HG03342 (cell line): Measurements from ENCODE around the gene NRF1.
"Not testable (repeated sequence)": the region's sequence is repeated elsewhere in the genome, so short reads cannot be mapped to it uniquely, and the experiment has no call there.

Source experiments
- ATAC-seq: cut with Tn5 transposase; IDR thresholded peaks from one replicate; pipeline ENCODE4 v1.9.1; 2021; ENCODE audit warnings: mild to moderate bottlenecking, moderate library complexity; ENCODE audit not compliant: unreplicated experiment

NRF1 gene

DNA sequence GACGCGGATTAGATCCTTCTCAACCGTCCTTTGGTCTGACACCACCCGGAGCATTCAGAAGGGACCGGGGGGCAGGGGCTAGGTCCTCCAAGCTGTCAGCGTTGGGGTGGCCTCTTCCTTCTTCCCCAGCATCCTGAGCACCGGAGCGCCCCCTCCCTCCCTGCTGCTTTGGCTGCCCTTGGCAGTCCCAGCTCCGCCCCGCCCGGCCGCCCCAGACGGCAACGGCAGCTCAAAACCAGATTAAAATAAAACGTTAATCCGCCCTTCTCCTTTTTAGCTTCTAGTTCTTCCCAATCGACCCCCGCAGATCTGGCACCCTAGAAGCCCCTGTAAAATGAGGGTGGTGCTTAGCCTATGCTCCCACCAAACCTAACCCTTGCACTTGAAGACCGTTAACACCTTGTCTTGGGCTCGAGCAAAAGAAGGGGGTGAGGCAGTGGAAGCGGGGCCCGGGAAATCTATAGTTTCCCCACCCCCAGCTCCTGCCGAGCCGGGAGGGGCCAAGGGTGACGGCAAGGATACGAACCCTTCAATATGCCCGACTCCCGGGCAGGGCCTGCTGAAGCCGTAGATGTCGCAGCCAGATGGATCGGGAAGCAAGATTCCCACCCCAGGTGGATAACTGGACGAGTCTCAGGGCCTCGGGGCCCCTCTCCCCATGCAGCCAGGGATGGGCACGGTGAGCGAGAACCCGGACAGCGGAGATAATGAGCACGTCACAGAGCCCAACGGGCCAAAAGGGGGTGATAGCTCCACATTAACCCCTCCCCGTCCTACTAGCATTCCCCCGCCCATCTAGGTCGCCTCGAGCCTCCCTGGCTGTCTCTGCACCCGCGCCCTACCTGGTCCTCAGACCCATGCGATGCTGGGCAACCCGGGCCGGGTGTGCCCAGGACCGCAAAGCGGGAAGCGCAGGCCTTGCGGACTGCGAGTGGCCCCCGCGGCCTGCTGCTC is 169.7 kb downstream of the NRF1 start:
- no peak for ATAC-seq

DNA sequence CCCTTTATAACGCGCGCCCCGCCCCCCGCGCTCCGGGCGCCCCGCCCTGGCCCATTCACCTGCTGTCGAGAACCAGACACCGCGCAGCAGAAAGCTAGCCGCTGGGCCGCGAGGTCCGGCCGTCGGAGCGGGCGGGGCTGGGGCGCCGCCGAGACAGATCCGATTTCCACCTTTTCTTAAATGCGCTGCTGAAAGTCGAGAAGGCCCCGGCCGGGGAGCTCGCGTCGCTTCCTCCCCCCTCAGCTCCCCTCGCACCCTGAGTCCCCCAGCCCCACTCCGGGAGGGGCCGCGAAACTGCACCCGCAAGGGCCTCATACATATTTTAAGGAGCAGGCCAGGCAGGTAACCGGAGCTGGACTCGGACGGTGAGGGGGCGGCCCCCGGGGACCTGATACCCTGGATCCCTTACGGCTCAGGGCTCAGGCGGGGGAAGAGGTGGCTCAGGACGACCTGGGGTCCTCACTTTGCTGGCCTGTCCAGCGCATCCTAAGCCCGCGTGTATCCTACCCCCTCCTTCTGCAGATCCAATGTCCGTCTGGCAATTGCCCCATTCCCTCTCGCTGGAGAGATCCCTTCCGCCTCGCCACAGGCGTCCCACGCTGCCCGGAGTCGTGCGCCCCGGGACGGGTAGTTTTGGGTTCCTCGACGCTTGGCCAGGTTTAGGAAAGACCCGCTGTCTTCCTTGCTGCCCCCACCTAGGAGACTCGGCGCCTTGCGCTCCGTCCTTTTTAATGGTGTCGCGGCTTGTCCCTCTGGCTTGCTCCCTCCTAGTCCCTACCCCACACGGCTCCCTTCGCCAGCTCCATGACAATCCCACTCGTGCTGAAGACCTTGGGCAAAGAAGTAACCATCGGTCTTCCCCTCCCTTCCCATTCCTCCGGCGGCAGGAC is 170.7 kb downstream of the NRF1 start:
- no peak for ATAC-seq

DNA sequence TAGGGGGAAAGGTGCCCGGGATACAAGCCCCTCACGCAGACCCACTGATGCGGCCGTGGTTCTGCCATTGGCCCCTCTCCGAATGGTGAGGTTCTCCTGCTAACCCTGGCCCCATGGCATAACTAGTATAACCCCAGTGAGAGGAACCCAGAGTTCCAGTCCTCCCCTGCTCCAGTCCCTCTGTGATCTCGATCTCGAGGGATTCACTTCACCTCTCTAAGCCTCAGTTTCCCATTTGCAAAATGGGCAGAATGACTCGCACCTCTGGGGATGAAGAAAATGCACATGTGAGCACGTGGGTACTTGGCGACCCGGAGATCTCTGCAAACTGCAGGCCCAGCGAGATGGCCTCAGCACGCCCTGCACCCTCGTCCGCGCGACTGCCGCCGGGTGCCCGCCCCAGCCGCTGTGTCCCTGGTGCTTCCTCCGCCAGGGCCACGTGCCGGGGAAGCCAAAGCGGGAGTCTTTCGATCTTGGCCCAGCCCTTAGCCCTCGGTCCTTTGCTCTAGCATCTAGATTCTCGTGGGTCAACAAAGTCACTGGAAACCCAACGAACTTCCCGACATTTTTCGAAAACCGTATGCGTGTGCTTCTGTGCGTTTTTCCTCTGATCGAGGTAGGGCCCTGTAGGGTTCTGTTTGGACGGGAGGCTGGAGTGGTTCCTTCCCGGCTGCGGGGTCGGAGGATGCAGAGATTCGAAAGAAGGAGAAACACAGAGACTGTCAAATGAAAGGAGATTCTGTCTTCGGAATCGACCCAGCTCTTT is 171.5 kb downstream of the NRF1 start:
- ATAC-seq: no peak

DNA sequence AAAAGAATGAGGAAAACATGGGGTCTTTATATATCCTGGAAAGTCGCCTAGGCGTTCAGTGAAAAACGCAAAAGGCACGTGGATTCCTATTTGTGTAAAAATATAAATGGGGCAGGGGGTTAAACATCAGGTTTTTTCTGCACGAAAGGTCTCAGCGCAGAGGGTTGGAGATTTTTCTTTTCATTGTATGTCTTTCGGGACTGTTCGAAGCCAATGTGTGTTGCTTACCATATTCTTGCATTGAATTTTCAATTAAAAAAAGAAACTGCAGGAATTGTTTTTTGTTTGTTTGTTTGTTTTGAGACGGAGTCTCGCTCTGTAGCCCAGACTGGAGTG is 172.0 kb downstream of the NRF1 start:
- no peak for ATAC-seq

DNA sequence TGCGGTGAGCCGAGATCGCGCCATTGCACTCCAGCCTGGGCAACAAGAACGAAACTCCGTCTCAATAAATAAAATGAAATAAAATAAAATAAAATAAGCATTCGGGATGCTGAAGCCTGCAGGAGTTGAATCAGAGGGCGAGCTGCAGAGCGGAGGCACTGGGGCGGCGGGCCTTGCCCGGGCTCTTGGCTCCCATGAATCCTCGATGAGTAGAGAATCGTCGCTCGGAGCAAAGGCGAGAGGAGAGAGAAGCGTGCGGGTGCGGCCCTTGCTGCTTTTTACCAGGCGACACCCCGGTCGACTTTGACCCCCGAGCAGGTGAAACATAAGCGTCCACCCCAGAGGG is 172.9 kb downstream of the NRF1 start:
- no peak for ATAC-seq

DNA sequence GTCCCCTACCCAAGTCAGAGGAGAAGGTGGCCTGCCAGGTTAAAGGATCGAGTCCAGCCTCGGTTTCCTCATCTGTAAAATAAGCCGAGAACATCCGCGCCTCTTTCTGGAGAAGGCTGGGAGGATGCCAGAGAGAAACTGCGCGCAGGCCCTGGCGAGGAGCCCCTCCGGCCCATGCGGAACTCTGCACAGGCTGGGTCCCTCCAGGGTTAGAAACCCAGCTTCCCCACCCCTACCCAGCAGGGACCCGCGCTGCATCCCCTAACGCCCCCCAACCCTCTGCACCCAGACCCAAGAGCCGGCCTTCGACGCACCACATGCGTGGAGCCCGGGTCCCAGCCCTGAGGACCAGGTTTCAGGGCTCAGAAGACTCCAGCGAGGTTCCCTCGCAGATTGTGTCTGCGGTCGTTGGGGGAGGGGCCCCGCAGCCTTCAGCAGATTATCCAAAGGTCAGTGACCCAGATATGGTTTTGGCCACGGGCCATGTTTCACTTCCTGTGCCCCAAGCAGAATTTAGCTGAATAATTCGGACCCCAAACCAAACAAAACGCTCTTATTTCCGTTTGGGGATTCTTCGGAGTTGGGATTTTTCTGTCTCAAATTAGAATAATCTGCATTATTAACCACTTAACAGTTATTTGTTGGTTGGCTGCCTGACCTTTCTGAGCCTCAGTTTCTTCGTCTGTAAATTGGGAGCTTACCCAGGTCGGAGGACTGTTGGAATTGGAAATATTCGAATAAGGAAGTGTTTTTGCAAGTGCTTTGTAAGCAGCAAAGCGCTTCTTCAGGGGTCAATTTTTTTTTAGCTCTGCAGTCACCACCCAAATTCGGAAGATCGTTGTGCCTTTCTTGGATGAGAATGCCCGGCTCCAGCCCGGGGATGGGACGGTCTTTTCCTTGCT is 173.5 kb downstream of the NRF1 start:
- ATAC-seq: no peak

DNA sequence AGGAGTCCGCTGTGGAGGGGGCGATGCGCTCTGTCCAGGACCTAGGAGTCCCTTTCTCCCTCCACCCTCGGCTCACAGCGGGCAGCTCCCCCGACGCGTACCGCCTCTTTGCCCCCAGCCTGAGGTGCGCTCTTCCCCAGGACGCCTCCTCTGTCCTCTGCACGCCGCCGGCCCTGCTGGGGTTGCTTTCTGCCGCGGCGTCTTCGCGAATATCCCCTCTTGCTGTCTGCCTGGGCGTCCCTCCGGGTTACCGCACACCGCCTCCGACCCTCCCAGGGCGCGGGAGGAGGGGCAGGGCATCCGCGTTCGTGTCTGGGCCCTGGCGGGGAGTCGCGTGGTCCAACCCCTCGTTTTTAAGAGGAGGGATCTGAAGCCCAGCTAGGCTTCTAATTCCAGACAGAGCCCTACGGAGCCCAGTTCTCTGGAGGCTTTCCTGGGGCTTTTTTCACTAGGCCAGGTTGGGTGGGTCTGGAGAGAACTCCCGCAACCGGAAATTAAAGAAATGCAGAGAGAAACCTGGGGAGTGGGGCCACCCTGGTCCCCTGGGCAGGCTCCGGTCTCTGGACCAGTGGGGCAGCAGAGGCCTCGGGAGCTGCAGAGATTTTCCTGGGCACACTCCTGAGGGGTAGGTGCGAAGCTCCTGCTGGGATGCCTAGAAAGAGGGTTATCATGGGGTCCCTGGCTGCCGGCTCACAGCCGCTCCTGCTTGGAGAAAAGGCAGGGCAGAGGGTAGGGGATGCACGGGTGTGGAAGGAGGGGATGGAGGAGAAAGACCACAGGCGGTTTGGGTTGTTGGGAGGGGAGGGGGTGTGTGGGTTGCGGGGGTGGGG is 174.4 kb downstream of the NRF1 start:
- no peak for ATAC-seq

DNA sequence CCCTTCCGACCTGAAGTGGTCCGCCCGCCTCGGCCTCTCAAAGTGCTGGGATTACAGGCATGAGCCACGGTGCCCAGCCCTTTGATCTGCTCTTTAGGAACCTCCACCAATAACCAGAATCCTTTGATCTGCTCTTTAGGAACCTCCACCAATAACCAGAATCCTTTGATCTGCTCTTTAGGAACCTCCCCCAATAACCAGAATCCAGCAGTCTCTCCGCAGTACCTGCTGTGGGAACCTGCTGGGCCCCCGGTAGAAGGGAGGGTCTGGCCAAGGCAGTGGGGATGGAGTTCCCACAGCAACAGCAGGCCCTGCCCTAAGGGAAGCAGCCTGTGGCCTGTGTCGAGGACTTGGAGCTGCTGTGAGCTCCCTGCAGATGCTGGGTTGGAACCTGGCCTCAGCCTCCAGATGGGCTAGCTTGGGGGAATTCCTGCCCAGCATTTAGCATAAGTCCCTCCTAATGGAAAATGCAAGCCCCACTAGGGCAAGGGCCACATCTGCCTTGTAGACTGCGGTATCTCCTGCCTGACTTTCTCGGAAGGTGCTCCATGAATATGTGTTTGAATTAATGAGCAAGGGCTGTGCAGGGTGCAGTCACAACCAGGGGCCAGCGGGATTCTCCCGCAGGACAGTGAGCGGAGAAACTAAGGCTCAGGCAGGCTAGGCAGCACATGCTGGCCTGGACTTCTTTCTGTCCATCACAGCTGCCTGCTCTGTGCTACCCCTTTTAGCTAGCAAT is 175.5 kb downstream of the NRF1 start:
- ATAC-seq: no peak

DNA sequence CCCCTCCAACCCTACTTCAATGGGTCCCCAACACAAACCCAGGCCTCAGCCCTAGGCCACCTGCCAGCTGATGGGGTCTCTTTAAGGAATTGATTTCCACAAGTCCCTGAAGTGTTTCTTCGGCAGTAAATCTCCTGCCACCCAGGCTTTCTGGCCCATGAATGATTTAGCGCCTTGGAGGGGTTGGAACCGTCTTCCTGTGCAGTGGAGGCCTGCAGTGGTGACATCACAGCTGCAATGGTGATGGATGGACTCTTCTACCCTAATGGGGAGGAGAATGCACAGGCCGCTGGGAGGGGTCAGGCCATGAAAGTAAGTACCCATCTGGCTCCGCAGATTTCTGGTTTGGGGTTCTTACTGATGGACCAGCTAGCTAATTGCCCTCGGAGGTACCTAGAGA is 177.5 kb downstream of the NRF1 start:
- no peak for ATAC-seq

DNA sequence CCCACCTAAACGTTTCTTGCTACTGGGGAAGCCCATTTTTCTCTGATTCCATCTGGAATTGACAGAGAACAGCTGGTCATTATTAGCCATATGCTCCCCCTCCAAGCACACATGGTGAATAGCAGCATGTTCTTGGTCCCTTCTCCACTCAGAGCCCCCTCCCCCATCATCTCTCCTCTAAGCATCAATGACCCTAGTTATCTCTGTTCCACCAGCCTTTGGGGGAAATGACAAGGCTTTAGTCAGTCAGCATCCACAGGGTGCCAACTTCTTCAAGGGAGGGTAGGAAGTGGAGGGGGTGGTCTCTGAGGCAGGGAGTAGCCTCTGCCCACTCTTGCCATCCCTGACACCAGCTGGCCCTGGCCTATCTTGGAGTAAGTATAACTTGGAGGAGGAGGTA is 178.1 kb downstream of the NRF1 start:
- ATAC-seq: no peak

DNA sequence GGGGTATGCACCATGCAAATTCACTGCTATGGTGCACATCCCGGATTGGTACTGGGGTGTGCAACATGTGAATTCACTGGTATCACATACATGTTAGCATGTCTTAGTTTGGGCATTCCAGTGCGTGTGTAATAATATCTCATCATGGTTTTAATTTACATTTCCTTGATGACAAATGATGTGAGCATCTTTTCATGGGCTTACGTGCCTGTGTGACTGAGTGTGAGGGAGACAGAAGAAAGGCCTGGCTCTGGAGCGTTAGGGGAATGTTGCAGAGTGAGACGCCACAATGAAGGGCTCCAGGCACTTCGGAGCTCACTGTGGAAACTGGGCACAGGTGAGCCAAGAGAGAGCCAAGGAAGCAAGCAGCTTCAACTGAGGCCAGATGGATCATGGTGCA is 178.6 kb downstream of the NRF1 start:
- ATAC-seq: no peak

DNA sequence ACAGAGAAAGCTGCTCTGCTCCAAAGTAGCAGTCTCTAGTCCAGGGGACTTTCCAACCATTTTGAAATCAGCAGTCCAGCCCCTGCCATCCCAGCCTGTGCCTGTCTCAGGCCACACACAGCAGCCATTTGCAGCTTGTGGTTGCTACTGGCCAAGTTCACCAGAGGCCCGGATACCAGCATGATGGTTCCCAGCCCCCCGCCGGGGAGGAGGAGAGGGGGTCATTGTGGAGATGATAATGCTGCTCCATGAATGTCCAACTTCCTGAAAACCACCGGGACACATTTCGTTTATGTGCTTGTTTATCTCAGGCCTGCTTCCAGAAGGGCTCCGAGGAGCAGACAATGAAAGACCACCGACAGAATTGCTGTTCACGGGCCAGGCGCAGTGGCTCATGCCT is 181.2 kb downstream of the NRF1 start:
- ATAC-seq: no peak

DNA sequence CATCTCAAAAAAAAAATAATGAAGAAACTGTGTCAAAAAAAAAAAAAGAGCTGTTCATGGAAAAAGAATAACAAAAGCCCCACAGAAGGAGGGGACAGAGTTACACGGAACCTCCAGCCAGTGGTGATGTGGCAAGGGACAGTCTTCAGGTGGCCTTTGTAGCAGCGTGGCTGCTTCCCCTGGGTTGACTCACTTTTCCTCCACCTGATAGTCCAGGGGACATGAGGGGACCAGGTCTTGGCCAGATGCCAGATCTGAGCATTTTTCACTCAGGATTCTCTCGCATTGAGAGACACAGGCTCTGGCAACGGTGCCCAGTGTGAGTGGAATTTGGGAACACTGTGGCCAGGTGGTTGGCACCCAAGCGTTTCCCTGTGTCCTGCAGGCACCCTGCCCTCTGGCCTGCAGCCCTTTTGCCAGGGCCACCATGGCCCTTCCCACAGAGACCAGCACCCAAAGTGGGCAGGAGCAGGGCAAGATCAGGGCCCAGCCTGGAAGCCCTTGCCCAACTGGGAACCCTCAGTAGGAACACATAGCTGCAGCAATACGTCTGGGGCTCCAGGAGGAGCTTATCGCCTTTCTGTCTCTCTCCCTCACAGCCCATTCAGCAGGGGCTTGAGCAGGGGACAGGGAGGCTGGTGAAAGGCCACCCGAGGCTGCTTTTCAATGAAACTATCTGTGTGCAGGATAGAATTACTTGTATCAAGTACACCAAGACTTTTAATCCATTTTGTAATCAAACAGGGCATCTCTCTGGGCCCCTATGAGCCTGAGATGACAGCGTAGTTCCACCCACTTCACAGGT is 182.2 kb downstream of the NRF1 start:
- no peak for ATAC-seq

DNA sequence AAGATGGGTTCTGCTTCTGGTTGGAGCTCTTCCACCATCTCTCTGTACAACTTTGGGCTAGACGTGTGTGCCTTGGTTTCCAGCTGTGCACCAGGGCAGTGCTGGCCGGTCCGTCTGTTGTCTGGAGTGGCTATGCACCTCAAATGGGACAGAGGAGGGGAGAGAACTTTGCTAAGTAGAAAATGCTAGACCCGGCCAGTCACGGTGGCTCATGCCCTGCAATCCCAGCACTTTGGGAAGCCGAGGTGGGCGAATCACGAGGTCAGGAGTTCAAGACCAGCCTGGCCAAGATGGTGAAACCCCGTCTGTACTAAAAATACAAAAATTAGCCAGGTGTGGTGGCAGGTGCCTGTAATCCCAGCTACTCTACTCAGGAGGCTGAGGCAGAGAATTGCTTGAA is 182.9 kb downstream of the NRF1 start:
- ATAC-seq: not testable (repeated sequence)

DNA sequence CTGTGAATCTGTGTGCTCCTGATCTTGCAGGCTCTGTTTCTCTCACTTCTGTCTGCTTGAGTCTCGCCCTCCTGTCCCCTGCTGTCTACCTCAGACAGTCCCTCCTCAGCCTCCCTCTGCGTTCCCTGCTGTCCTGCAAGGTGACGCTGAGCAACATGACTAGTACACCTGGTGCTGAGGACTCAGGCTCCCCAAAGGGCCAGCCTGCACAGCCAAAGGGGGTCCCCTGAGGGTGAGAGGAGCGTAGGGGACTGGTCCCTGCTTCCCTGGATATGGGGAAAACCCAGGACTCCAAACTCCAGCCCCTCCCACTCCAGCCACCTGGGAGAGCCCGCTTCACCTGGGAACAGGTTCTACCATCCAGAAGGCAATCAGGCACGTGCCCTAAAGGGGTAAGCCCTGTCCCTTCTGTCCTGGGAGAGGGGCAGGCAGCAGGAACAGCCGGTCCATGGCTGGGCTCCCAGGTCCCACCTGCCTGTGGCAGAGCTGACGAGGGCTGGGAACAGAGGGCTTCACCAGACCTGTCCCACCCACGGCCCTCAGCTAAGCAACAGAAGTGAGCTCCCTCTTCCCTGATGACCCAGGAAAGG is 184.8 kb downstream of the NRF1 start:
- no peak for ATAC-seq

DNA sequence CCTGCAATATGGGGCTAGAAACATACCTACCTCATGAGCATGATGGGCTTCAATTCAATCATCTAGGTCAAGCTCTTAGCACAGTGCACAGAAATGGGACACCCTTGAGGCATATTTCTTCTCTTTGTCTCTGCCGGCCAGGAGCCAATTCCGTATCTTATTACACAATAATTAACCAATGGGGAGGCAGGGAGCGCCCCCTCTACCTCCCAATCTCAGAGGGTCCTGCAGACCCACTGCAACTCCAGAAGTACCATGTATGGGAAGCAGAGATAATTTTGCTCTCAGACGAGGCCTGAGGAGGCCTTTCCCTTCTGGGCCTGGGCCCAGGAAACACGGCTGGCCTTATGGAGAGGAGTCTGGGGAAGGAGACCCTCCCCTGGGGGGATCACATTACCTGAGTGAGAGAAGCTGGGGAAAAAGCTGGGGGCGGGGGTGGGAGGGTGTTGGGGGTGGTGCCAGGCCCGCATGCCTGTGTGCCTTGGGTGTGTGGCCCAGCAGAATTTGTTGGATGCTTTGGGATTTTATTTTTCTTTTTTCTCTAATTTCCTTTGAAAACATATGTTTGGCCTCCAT is 185.8 kb downstream of the NRF1 start:
- ATAC-seq: no peak

DNA sequence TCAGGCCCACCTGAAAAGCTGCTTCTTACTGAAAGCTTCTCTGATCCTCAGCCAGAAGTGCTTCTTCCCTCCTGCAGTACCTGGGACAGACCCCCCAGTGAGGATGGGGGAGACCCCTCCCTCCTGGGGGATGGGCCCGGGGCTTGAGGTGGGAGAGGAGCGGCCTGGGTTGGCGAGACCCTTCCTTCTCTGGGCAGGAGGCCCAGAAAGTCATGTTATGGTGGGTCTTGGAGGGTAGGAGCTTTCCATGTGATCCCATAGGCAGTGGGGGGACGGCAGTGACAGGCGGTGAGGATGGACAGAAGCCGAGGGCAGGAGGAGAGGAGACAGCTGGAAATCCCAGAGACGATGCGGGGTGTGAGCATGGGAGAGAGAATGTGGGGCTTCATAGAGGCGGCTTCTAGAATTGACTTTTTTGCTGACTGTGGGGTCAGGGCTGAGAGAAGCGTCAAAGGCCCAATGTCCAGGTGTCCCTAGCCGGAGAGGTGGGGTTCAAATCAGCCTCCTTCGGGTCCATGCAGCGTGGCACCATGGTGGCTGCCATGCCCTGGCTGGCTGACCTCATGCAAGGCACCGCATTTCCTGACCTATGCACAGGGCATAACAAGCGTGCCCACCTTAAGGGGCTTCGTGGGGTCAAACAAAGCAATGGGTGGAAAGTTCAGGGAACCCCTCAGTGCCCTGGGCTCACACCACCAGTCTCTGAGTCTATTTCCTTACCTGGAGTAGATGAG is 187.3 kb downstream of the NRF1 start:
- no peak for ATAC-seq
